H1 (cell line): Measurements from ENCODE around the gene GLDC.

ENCODE experiments used
- BACH1 ChIP-seq: IDR thresholded peaks from 2 replicates; pipeline ENCODE4 v1.6.1; 2012; ENCODE audit warnings: low read length, improper control_type of control experiment
- BRCA1 ChIP-seq: IDR thresholded peaks from 2 replicates; pipeline ENCODE4 v1.6.1; 2012; ENCODE audit warnings: low read depth, low read length, improper control_type of control experiment
- EP300 ChIP-seq, 2 experiments: IDR thresholded peaks; 1 replicate in 1 of 2; 2 replicates in 1 of 2; pipeline ENCODE4 v1.6.1; 2011 to 2012; ENCODE audit warnings: low read depth in 2 of 2, low read length in 2 of 2, mild to moderate bottlenecking in 2 of 2, borderline replicate concordance in 1 of 2, inconsistent platforms in 1 of 2, moderate library complexity in 1 of 2
- MAFK ChIP-seq: IDR thresholded peaks from 2 replicates; pipeline ENCODE4 v1.6.1; 2012; ENCODE audit warnings: low read depth, mild to moderate bottlenecking, improper control_type of control experiment, low read length
- RAD21 ChIP-seq, 2 experiments: IDR thresholded peaks in 1 of 2; conservative IDR thresholded peaks in 1 of 2; 2 replicates each; pipeline ENCODE4 v1.6.1; 2011; ENCODE audit warnings: low read depth in 2 of 2, low read length in 2 of 2, improper control_type of control experiment in 1 of 2, inconsistent platforms in 1 of 2, mild to moderate bottlenecking in 1 of 2, moderate library complexity in 1 of 2
- RNF2 ChIP-seq: fragments of 200-900, 300-1000 bp; sonication (generic); IDR thresholded peaks from 2 replicates; pipeline ENCODE4 v1.7.1; 2016; ENCODE audit warnings: borderline replicate concordance, low read depth, mild to moderate bottlenecking, antibody characterized with exemption, low read length; ENCODE audit not compliant: poor library complexity, severe bottlenecking; ENCODE audit errors: missing control alignments
- TAF1 ChIP-seq: IDR thresholded peaks from 2 replicates; pipeline ENCODE4 v1.6.1; 2011; ENCODE audit warnings: mild to moderate bottlenecking, low read depth, low read length
- TF ChIP-seq, protein P1 (sequence below): IDR thresholded peaks from 2 replicates; pipeline ENCODE4 v1.6.1; 2011; ENCODE audit warnings: low read depth, mild to moderate bottlenecking, low read length; ENCODE audit not compliant: insufficient read depth
- TF ChIP-seq, protein P2 (sequence below), 3 experiments: IDR thresholded peaks; 1 replicate in 2 of 3; 2 replicates in 1 of 3; pipeline versions ENCODE4 v1.5.1 to v1.6.1; 2011; ENCODE audit warnings: low read length in 3 of 3, mild to moderate bottlenecking in 3 of 3, inconsistent platforms in 2 of 3, low read depth in 1 of 3, moderate library complexity in 1 of 3; ENCODE audit not compliant: insufficient read depth in 1 of 3; ENCODE audit errors: control extremely low read depth in 1 of 3

DNA sequence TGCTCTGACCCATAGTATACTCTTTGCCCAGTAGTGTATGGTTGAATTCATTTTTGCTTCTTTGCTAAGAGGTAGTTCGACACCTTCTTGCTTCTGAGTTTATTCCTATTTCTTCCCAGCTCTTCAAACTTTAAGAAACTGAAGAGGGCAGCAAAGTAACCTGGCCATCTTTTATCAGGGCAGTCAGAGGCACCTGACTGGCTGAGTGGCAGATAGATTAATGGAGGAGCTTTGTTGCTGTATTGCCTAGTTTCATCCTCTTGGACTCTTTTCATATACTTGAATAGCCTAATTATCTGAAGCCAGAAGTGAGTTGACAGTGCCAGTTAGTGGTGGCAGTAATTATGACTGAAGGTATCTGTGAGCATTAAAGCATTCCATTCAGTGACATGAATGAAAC lies 150.1 kb downstream of the GLDC start:
- TF ChIP-seq RNF2: no peak
- TF ChIP-seq, protein P1, sequence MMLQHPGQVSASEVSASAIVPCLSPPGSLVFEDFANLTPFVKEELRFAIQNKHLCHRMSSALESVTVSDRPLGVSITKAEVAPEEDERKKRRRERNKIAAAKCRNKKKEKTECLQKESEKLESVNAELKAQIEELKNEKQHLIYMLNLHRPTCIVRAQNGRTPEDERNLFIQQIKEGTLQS: no peak
- no peak for TF ChIP-seq BACH1
- TF ChIP-seq TAF1: no peak
- TF ChIP-seq RAD21 (IDR thresholded peaks at IDR 0.05 in 1 of 2, conservative IDR thresholded peaks at IDR 0.05 in 1 of 2; ENCODE audit: low read depth in 2 of 2, low read length in 2 of 2): no peak
- no peak for TF ChIP-seq MAFK
- TF ChIP-seq, protein P2, sequence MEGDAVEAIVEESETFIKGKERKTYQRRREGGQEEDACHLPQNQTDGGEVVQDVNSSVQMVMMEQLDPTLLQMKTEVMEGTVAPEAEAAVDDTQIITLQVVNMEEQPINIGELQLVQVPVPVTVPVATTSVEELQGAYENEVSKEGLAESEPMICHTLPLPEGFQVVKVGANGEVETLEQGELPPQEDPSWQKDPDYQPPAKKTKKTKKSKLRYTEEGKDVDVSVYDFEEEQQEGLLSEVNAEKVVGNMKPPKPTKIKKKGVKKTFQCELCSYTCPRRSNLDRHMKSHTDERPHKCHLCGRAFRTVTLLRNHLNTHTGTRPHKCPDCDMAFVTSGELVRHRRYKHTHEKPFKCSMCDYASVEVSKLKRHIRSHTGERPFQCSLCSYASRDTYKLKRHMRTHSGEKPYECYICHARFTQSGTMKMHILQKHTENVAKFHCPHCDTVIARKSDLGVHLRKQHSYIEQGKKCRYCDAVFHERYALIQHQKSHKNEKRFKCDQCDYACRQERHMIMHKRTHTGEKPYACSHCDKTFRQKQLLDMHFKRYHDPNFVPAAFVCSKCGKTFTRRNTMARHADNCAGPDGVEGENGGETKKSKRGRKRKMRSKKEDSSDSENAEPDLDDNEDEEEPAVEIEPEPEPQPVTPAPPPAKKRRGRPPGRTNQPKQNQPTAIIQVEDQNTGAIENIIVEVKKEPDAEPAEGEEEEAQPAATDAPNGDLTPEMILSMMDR (IDR thresholded peaks at IDR 0.05; ENCODE audit: control extremely low read depth in 1 of 3, insufficient read depth in 1 of 3, low read depth in 1 of 3, low read length in 3 of 3): no peak; a peak in 1 of 4 replicates
- TF ChIP-seq BRCA1: no peak
- no peak for TF ChIP-seq EP300 (IDR thresholded peaks at IDR 0.05; ENCODE audit: borderline replicate concordance in 1 of 2, low read depth in 2 of 2, low read length in 2 of 2)
